ENCODE measurements around the gene VEGFA.

The VEGFA gene

DNA sequence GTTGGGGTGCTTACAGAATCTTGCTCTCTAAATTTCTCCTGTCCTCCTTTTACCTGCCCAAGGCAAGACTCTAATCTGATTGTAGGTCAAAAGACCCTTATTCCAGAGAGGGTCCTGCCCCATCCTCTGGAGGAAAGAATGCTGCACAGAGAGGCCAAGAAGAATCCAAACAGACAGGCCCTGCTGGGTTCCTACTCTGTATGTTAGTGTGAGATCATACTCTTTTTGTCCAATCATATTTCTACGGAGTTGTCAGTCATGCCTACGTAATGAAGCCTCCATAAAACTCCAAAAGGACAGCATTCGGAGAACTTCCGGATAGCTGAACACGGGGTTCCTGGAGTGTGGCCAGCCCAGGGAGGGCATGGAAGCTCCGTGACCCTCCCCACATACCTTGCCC, 50.5 kb downstream of the VEGFA start:
- Histone ChIP-seq H3K36me3 (replicated peaks) (no peaks in the 10 kb centered on the region), H3K4me3 (no peak overlapping the region), H3K4me1 (no peaks in the 10 kb centered on the region), H3K27me3 (ENCODE audit: low read depth) (0 out of 2 replicates have a peak, but pooled peaks cover 5% of the 10 kb centered on the region), H3K9me3 (no peaks in the 10 kb centered on the region)
- no peak for DNase-seq (ENCODE audit: low spot score in 2 of 2)
- in situ Hi-C loops (cut with MboI; ENCODE audit: low sequenced_read_pairs), result no loop called here

DNA sequence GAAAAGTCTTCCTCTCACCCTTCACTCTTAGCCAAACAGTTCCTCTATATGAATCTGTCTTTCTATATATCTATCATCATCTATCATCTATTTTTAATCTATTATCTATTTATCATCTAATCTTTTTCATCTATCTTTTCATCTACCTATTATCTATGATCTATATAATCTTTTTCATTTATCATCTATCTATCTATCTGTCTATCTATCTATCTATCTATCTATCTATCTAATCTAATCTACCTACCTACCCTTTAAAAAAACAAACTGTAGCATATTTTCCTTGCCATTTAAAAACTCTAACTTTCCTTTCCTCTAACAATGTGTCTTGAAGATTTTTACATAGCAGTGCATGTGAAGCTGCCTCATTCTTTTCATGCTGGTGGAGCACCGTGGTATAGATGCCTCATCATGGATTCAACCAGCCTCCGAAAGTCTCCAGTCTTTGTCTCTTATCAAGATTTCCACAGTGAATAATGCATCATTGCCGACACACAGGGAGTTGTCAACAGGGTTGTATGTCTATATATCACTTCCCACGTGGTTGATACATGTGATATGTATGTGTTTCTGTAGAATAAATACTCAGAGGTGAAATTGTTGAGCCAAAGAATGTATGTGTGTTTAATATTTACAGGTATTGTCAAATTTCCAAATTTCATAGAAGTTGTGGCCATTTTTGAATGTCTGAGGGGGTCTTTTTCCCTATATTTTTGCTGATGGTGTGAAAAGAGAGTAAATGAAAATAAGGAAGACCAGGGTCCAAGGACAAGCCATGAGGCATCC, 51.3 kb downstream of the VEGFA start:
- in situ Hi-C loops (cut with MboI; ENCODE audit: low sequenced_read_pairs), result no loop called here
- H3K4me3 ChIP-seq, result no peak overlapping the region
- no peaks in the 10 kb centered on the region for H3K4me1 ChIP-seq
- H3K36me3 ChIP-seq (replicated peaks), result no peaks in the 10 kb centered on the region
- DNase-seq (ENCODE audit: low spot score in 2 of 2), result no peak
- H3K9me3 ChIP-seq, result no peaks in the 10 kb centered on the region
- 0 out of 2 replicates have a peak, but pooled peaks cover 5% of the 10 kb centered on the region for H3K27me3 ChIP-seq (ENCODE audit: low read depth)

DNA sequence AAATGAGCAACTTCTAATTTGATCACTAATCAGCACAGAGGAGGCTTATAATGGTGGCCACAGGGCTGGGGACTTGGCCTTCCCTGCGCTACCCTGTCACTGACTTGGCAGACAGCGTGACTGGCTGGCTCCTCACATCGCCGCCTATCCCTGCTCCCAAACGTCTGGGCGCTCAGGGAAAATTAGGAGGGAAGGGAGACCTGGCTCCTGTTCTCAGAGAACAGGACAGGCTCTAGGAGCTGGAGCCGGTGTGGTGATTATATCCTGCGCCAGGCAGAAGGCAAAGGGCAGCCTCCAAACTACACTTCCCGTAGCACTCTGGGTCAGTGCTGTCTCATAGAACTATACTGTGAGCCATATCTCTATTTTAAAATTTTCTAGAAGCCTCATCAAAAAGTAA, 53.4 kb downstream of the VEGFA start:
- no peak overlapping the region for H3K4me3 ChIP-seq
- DNase-seq (ENCODE audit: low spot score in 2 of 2), result no peak
- no peaks in the 10 kb centered on the region for H3K36me3 ChIP-seq (replicated peaks)
- no peaks in the 10 kb centered on the region for H3K9me3 ChIP-seq
- 0 out of 2 replicates have a peak, but pooled peaks cover 5% of the 10 kb centered on the region for H3K27me3 ChIP-seq (ENCODE audit: low read depth)
- no peaks in the 10 kb centered on the region for H3K4me1 ChIP-seq
- in situ Hi-C loops (cut with MboI; ENCODE audit: low sequenced_read_pairs), result no loop called here

DNA sequence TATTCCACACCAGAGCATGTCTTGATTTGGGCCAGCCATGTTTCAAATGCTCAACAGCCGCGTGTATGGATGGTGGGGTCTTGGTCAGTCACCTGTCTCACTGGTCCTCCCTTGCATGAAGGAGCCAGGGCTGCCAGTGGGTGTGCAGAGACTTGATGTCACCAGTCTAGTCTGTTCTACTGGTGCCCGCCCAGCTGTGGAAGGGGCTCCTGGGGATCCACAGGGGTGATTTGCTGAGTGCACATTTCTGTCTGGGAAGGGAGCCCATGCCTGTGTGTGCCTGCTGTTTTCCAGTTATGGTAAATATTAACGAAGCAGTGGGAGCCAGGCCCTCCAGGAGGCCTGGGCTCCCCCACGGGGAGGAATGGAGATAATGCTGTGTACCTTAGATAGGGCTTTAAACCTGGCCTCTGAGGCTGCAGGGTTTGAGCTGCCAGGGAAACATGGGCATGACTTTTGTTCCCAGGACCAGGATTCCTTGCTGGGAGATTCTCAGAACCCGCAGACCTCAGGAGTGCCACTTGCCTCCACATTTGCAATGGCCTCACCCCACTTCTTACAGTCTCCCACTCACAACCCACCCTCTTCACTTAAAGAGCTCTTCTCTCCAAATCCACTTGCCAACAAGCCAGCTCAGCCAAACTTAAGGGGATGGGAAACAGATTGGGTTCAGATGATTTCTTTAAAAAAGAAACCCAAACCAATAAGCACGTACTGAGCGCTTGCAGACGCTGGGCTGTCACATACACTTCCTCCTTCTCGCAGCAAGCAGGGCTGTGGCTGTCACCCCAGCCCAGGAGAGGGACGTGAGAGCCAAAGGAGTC, 54.1 kb downstream of the VEGFA start:
- H3K27me3 ChIP-seq (ENCODE audit: low read depth), result 0 out of 2 replicates have a peak, but pooled peaks cover 5% of the 10 kb centered on the region
- DNase-seq (ENCODE audit: low spot score in 2 of 2), result no peak
- in situ Hi-C loops (cut with MboI; ENCODE audit: low sequenced_read_pairs), result no loop called here
- H3K9me3 ChIP-seq, result no peaks in the 10 kb centered on the region
- no peaks in the 10 kb centered on the region for H3K4me1 ChIP-seq
- H3K4me3 ChIP-seq, result no peak overlapping the region
- H3K36me3 ChIP-seq (replicated peaks), result no peaks in the 10 kb centered on the region

DNA sequence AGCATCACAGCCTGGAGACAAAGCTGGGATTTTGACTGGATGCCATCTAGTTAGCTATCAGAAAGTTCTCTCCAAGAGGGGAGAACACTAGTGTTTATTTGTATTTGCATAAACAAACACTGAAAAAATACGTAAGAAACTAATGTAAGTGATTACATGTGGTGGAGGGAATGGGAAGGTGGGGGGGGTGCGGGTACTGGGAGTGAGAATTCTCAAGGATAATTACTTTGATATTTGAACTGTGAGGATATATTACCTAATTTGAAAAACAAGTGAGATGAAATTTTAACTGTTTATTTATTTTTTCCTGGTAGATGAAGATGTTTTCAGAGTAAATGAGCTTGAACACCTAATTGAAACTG, 54.7 kb downstream of the VEGFA start:
- 0 out of 2 replicates have a peak, but pooled peaks cover 5% of the 10 kb centered on the region for H3K27me3 ChIP-seq (ENCODE audit: low read depth)
- H3K36me3 ChIP-seq (replicated peaks), result no peaks in the 10 kb centered on the region
- H3K9me3 ChIP-seq, result no peaks in the 10 kb centered on the region
- DNase-seq (ENCODE audit: low spot score in 2 of 2), result no peak
- in situ Hi-C loops (cut with MboI; ENCODE audit: low sequenced_read_pairs), result no loop called here
- H3K4me1 ChIP-seq, result no peaks in the 10 kb centered on the region
- H3K4me3 ChIP-seq, result no peak overlapping the region

DNA sequence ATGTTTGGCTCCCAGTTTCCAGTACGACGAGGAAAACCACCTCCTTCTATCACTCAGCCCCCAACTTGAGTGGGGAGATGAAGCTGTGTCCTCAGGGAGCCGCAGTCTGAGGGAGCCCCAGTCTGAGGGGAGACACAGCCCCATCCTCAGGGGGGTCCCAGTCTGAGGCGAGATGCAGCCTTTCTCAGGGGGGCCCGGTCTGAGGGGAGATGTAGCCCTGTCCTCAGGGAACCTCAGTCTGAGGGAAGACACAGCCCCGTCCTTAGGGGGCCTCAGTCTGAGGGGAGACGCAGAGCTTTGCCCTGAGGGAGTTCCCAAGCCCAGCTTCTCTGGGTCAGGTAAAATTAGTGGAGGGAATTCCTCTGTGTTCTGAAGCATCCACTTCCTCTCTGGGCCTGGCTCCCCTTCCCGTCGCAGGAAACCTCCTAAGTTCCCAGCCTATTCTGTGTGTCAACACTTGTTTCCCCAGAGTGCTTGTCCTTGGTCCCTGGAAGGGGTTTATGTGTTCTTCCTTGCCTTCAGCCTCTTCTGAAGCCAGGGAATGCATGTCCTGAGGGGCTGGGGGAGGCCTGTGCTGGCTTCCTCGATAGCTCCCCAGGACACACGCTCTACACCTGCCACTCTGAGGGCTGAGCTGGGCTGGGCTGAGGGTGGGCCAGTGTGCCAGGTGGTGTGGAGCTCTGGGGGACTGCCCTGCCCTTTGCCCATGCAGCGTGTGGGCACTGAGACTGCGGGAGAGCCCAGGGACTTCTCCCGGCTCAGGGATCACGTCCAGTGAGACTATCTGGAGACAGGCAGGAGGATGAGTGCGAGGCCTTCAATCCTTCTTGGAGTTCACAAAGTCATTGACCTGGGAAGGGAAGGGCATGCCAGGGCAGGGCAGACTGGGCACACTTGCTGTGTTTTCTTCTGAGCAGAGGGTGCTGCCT, 55.4 kb downstream of the VEGFA start:
- Histone ChIP-seq H3K27me3 (ENCODE audit: low read depth) (peaks cover 8% of the 10 kb centered on the region; the same call in 1 of the 2 replicates), H3K9me3 (no peaks in the 10 kb centered on the region), H3K4me3 (no peak overlapping the region), H3K4me1 (no peaks in the 10 kb centered on the region), H3K36me3 (replicated peaks) (no peaks in the 10 kb centered on the region)
- in situ Hi-C loops (cut with MboI; ENCODE audit: low sequenced_read_pairs), result no loop called here
- no peak for DNase-seq (ENCODE audit: low spot score in 2 of 2)

DNA sequence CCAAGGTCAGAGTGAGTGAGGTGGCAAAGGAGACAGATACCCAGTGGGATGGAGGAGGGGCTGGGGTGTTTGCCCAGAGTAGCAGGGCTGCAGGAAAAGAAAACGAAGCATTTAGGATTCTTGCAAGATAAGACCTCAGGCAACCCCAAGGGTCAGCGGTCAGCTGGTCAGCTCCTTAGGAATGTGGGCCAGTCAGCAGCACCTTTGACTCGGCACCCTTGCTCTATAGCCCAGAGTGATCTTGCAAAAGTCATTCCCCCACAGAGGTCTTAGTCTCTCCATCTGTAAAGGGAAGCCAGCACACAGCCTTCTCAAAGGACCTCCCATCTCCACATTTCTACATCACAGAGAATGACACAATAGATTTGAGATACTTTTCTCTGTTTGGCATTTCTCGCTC, 56.7 kb downstream of the VEGFA start:
- peaks cover 8% of the 10 kb centered on the region; the same call in 1 of the 2 replicates for H3K27me3 ChIP-seq (ENCODE audit: low read depth)
- no peaks in the 10 kb centered on the region for H3K36me3 ChIP-seq (replicated peaks)
- no peaks in the 10 kb centered on the region for H3K4me1 ChIP-seq
- H3K9me3 ChIP-seq, result no peaks in the 10 kb centered on the region
- H3K4me3 ChIP-seq, result no peak overlapping the region
- in situ Hi-C loops (cut with MboI; ENCODE audit: low sequenced_read_pairs), result no loop called here
- DNase-seq (ENCODE audit: low spot score in 2 of 2), result no peak

DNA sequence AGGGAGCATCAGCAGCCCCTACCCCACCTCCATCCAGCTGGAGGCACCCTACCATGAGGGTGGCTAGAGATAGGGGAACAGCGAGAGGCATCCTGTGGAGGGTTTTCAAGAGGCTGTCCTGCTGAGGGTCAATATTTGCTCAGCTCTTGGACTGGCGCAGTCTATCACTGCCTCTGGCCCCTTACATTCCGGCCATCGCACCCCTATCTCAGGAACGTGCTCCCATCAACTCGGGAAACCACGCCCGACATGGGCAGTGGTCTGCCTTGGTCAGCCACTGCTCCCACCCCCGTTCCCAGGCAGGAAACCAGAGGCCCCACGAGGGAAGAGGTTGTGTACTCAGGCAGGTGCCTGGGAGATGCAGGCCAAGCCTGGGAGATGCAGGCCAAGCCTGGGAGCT, 57.9 kb downstream of the VEGFA start:
- Histone ChIP-seq H3K4me3 (no peak overlapping the region), H3K36me3 (replicated peaks) (no peaks in the 10 kb centered on the region), H3K27me3 (ENCODE audit: low read depth) (peaks cover 3% of the 10 kb centered on the region; the same call in 1 of the 2 replicates), H3K9me3 (no peaks in the 10 kb centered on the region), H3K4me1 (no peaks in the 10 kb centered on the region)
- in situ Hi-C loops (cut with MboI; ENCODE audit: low sequenced_read_pairs), result no loop called here
- DNase-seq (ENCODE audit: low spot score in 2 of 2), result no peak

DNA sequence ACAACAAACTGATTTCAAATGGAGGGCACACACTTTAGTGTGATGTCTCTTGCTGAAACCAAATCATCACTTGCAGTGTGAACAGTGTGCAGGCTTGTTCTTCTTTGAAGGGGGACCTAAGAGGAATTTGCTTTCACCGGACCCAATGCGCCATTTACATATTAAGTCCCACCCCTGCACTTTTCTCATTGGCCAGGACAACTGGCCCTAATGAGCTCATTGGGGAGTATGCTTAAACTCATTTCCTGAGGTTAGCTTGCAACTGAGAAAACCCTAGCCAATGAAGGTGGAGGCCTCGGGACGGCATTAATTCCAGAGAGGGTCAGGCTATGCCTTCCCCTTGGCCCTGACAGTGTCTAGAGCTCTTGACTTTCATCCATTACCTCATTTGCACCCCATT, 58.7 kb downstream of the VEGFA start:
- H3K4me1 ChIP-seq, result no peaks in the 10 kb centered on the region
- DNase-seq (ENCODE audit: low spot score in 2 of 2), result no peak
- H3K4me3 ChIP-seq, result no peak overlapping the region
- H3K27me3 ChIP-seq (ENCODE audit: low read depth), result peaks cover 3% of the 10 kb centered on the region; the same call in 1 of the 2 replicates
- no peaks in the 10 kb centered on the region for H3K9me3 ChIP-seq
- in situ Hi-C loops (cut with MboI; ENCODE audit: low sequenced_read_pairs), result no loop called here
- H3K36me3 ChIP-seq (replicated peaks), result no peaks in the 10 kb centered on the region

DNA sequence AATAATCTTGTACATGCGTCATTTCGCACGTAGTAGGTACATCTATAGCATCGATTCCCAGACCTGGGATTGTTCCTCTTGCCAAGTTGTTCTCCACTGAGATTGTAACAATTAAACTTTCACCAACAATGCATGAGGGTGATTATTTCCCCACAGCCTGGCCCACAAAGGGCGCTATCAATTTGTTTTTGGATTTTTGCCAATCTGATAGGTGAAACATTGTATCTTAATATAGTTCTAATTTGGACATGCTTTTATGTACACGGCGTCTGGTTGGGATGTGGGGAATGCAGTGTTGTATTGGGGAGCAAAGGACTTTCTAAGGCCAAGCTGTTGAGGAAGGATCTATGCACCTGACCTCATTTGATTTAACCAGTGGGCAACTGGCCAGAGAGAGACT, 59.5 kb downstream of the VEGFA start:
- no peaks in the 10 kb centered on the region for H3K9me3 ChIP-seq
- no peaks in the 10 kb centered on the region for H3K4me1 ChIP-seq
- in situ Hi-C loops (cut with MboI; ENCODE audit: low sequenced_read_pairs), result no loop called here
- H3K27me3 ChIP-seq (ENCODE audit: low read depth), result peaks cover 3% of the 10 kb centered on the region; the same call in 1 of the 2 replicates
- no peak for DNase-seq (ENCODE audit: low spot score in 2 of 2)
- H3K36me3 ChIP-seq (replicated peaks), result no peaks in the 10 kb centered on the region
- no peak overlapping the region for H3K4me3 ChIP-seq

DNA sequence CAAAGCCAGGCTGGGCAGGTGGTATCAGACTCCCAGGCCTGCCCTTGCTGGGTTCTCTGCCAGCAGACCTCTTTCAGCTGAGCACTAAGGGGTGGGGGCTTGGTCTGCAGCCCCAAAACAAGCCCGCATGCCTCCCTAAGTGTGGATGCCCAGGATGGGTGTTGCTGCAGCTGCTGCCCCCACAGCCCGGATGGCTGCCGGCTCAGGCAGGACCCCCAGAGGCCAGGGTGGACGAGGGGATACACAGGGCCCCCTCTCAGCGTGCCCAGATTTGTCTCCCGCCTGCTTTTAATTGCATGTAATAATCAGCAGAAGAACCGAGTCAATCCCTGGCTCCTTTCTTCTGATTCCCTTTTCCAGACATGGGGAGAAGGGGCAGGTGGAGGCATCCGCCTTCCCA, 60.8 kb downstream of the VEGFA start:
- in situ Hi-C loops (cut with MboI; ENCODE audit: low sequenced_read_pairs), result no loop called here
- Histone ChIP-seq H3K27me3 (ENCODE audit: low read depth) (peaks cover 3% of the 10 kb centered on the region; the same call in 1 of the 2 replicates), H3K9me3 (no peaks in the 10 kb centered on the region), H3K36me3 (replicated peaks) (no peaks in the 10 kb centered on the region), H3K4me3 (no peak overlapping the region), H3K4me1 (no peaks in the 10 kb centered on the region)
- DNase-seq (ENCODE audit: low spot score in 2 of 2), result no peak

DNA sequence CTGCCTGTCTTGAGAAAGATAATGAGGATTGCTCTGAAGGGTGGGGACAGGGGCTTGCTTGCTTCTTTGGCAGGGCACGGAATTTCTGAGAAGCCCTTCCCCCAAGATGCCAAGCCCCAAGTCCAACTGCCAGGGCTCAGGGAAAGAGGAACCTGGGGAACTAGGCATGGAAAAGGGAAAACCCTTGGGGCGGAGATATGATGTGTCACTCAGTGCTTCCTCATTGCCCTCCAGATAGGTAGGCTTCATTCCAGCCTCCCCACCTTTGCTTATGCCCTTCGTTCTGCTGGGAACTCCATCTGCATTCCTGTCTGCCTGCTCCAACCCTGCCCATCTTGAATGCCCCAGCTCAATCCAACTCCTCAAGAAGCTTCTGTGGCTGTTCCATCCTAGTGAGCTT, 61.2 kb downstream of the VEGFA start:
- no peaks in the 10 kb centered on the region for H3K4me1 ChIP-seq
- H3K9me3 ChIP-seq, result no peaks in the 10 kb centered on the region
- no peaks in the 10 kb centered on the region for H3K36me3 ChIP-seq (replicated peaks)
- in situ Hi-C loops (cut with MboI; ENCODE audit: low sequenced_read_pairs), result no loop called here
- DNase-seq (ENCODE audit: low spot score in 2 of 2), result no peak
- no peak overlapping the region for H3K4me3 ChIP-seq
- peaks cover 3% of the 10 kb centered on the region; the same call in 1 of the 2 replicates for H3K27me3 ChIP-seq (ENCODE audit: low read depth)

DNA sequence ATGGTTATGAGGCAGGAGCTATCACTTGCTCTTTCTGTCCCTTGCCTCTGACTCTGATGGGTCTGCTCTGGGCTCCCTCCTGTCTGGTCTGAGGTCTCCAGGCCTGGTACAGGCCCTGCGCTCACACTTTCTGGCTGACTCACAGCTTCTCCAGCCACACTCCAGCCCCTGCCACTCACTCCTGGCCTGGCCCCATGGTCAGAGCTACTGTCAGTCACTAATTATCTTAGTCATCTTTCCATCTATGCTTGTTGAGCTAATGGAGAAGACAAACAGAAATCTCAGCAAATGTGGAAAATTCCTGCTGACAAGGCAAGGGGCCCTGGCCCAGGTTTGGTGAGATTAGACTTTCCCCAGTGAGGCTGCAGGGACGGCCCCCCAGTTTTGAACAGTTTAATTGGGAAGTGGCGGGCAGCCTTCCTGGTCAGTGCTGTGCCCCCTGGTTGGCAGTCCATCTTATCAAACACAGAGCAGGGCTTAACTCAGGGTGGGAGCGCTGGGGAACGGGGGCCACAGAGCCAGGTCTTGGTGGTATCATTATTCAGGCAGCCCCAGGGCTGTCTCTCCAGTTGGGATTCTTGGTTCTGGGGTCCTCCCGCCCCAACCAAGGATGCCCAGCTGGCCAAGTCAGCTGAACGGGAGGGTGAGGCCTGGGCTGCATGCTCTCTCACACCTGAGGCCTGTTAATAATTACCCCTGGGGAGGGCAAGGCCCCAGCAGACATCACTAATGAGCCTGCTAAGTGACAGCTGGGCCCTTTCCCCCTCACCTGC, 63.4 kb downstream of the VEGFA start:
- in situ Hi-C loops (cut with MboI; ENCODE audit: low sequenced_read_pairs), result no loop called here
- Histone ChIP-seq H3K4me1 (no peaks in the 10 kb centered on the region), H3K4me3 (no peak overlapping the region), H3K36me3 (replicated peaks) (no peaks in the 10 kb centered on the region), H3K9me3 (no peaks in the 10 kb centered on the region), H3K27me3 (ENCODE audit: low read depth) (peaks cover 3% of the 10 kb centered on the region; the same call in 1 of the 2 replicates)
- DNase-seq (ENCODE audit: low spot score in 2 of 2), result no peak

All from HAP-1 (cell line).